NCI-H146 treated with DMSO at 0.1 percent for 48 hours (cell line): ENCODE data around the gene PLSCR4.
"Not testable (repeated sequence)": the region's sequence is repeated elsewhere in the genome, so short reads cannot be mapped to it uniquely, and the experiment has no call there.

Experiments used
- DNase-seq: peaks from one replicate; lab custom pipeline; 2025; ENCODE audit not compliant: unreplicated experiment; lab: John Stamatoyannopoulos, UW

Gene PLSCR4, protein sequence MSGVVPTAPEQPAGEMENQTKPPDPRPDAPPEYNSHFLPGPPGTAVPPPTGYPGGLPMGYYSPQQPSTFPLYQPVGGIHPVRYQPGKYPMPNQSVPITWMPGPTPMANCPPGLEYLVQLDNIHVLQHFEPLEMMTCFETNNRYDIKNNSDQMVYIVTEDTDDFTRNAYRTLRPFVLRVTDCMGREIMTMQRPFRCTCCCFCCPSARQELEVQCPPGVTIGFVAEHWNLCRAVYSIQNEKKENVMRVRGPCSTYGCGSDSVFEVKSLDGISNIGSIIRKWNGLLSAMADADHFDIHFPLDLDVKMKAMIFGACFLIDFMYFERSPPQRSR

GRCh38 chr3:146250449-146251382 is at the start of gene PLSCR4:
Gene PLSCR4 (minus strand): TSS chr3:146251105. CDS start chr3:146222071, 29,034 bp downstream.
- DNase-seq, result peak; percentile 43

GRCh38 chr3:146293401-146293800 is 42.5 kb upstream of the PLSCR4 start:
- DNase-seq, result not testable (repeated sequence)

- DNase-seq, result no peak
These were observed 33.0 kb upstream of the PLSCR4 start for GRCh38 chr3:146283781-146284445.

DNA sequence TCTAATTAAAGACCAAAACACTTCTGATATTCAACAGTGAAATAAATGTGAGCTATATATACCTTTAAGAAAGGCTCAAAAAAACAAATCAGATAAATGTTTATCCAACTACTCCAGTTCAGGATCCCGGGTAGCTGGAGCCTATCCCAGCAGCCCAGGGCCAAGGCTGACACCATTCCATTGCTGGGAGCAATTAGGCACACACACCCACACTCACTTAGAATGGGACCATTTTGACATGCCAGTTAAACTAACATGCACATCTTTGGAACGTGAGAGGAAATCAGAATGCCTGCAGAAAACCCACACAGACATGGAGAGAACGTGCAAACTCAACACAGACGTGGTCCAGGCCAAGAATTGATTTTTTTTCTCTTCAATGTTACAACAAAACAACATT is 30.0 kb upstream of the PLSCR4 start:
- DNase-seq, result no peak

DNA sequence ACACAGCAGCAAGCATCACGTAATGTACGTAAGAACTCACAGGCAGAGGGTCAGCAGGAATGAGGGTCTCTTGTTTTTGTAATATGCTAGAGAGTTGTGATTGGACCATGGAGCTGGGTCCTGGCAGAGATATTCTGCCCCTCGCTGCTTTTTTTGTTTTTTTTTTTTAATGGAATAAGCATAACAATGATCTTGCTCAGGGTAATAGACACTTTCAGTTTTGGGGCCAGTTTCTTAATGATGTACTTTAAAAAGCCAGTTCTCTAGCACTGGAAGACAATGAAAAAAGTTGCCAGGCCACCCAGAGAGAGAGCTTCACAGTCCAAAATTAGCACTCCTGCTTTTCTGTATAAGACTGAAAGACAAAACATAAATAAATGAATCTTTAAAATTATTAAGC is 29.0 kb upstream of the PLSCR4 start:
- no peak for DNase-seq

GRCh38 chr3:146279013-146279412 is 28.1 kb upstream of the PLSCR4 start:
- DNase-seq, result no peak

GRCh38 chr3:146277953-146278631 is 27.2 kb upstream of the PLSCR4 start:
- no peak for DNase-seq

GRCh38 chr3:146275476-146275875 is 24.6 kb upstream of the PLSCR4 start:
- no peak for DNase-seq

DNA sequence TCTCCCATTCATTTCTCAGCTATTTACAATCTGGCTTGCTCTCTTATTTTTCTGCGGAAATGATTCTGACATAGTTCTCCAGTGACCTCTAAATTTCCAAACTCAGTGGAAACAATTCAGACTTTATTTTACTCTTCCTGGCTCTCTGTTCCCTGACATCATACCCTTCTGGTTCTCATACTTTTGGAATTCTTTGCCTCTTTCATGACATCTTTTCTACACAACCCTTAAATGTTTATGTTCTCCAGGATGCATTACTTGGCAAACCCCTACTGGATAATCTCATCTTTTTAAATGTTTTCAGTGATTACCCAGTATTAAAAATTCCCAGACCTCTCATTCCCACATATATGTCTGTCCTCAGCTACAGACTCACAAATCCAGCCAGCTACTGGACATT is 23.9 kb upstream of the PLSCR4 start:
- DNase-seq, result no peak

GRCh38 chr3:146273721-146274407 is 23.0 kb upstream of the PLSCR4 start:
- DNase-seq, result no peak

DNA sequence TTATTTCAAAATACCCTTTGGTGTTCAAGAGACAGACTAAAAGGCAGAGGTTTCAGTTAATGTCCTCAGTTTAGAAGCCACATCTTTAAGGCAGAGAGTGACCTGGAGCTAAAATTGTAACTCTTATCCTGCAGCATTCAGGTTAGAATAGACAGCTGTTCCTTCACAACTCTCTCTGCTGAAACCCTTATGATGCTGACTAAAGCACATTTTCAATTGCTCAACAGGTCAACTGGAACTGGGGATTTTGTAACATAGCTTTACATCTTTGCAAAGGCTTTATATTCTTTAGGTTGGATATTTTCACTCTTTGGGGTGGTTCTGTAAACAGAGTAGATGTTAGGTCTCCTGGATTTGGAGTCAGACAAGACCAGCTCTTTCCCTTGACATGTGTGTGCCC is 20.3 kb upstream of the PLSCR4 start:
- DNase-seq, result no peak

- DNase-seq, result no peak
These were observed 18.4 kb upstream of the PLSCR4 start for GRCh38 chr3:146269271-146269670.

DNA sequence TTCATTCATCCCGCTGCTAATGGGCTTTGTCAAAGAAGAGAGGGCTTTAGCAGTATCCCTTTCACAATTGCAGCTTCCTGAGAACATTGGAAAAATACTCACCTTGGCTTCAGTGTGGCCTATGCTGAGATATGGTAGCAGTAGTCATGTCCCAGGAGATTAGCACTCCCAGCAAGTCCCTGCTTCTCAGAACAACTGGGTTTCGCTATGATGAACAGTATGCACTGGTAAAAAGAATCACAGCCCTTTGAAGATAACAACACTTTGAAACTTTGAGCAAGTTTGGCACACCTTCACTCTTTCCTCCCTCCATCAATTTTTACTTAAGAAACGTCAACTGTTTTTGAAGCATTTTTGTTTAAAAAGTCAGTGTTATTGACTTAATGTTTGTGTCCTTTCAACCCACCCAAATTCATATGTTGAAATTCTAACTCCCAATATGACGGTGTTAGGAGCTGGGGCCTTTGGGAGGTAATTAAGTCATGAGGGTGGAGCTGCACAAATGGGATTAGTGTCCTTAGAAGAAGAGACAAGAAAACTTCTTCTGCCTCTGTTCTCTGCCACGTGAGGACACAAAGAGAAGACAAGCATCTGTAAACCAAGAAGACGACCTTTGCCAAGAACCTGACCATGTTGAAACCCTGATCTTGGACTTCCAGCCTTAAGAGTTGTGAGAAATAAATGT is 17.8 kb upstream of the PLSCR4 start:
- DNase-seq, result no peak

DNA sequence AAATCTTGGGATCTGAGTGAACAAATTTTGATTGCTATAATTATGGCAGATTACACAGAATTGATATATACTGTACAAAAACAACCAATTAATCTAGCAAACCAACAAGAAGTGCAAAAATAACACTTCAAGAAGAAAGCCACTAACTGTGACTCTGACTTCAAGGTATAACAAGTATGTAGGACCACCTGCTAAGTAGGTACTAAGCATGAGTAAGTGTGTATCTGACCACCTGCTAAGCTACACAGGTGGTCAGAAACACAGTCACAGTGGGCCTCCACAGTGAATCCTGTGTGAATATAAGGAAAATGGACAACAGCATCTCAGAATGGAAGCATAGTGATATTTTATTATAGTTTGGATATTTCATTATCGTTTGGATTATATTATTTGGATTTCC is 14.8 kb upstream of the PLSCR4 start:
- no peak for DNase-seq

DNA sequence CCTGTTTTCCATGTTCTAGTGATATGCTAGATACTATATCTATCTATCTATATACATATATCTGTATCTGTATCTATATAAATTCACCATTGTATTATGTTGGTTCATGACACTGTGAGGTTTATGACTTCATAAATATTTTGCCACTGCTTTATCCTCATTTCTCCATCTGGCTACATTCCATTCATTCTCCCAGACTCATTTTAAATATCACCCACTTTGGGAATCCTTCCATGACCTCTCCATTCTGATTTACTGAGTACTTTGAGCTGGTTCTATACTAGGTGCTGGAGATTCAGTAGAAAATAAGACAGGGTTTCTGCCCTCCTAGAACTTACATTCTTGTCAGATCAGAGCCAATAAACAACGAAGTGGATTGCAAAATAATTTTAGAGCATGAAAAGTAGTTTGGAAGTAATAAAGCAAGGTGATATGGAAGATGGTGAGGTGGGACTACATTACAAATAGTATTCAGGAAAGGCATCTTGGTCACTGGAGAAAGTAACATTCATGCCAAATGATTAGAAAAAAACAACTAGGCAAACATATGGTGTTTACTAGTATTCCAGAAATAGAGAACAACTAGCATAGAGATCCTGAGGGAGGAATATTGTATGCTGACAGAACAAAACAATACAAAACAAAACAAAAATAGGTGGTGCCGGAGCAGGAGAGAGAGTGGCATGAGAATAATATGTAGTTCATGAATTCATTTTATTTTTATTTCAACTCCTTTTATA is 11.6 kb upstream of the PLSCR4 start:
- DNase-seq, result no peak

DNA sequence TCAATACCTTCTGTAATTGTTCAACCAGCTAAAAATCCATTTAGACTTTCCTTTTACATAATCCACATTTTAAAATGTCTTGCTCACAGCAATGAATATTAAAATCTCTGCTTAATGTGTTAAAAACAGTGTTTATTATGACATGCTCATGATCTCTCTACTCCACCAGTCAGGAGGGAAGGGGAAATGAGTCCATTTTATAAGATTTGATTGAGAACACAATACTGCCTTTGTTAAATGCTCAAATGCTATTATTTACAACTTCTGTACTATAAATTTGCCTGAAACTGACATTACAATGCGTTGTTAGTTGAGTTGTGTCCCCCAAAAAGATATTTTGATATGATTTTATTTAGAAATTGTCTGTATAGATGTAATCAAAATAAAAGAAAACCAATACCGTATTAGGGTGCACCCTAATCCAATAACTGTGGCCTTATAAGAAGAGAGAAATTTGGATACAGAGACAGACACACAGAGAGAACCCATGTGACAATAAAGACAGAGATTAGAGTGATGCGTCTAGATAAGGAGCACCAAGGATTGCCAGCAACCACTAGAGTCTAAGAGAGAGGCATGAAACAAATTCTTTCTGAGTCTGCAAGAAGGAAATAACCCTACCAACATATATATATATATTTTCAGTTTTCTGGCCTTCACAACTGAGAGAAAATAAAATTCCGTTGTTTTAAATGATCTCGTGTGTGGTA is 9.1 kb upstream of the PLSCR4 start:
- no peak for DNase-seq

DNA sequence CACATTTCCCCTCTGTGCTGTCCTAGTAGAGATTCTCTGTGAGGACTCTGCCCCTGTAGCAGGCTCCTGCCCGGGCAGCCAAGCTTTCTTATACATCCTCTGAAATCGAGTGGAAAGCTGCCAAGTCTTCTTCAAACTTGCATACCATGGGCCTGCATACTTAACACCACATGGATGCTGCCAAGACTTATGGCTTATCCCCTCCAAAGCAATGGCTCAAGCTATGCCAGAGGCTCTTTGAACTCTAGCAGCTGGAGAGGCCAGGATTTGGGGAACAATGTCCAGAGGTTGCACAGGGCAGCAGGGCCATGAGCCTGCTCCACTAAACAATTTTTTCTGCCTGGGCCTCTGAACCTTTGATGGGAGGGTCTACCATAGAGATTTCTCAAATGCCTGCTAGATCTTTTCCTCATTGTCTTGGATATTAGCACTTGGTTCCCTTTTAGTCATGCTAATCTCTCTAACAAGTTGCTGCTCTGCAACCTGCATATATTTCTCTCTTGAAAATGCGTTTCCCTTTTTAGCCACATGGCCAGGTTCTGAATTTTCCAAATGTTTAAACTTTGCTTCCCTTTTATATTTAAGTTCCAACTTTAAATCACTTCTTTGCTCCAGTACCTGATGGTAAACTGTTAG is 6.1 kb upstream of the PLSCR4 start:
- DNase-seq, result no peak

DNA sequence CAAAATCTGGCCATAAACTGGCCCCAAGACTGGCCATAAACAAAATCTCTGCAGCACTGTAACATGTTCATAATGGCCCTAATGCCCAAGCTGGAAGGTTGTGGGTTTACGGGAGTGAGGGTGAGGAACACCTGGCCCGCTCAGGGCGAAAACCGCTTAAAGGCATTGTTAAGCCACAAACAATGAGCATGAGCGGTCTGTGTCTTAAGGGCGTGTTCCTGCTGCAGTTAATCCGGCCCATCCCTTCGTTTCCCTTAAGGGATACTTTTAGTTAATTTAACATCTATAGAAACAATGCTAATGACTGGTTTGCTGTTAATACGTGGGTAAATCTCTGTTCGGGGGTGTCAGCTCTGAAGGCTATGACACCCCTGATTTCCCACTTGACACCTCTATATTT is 1.5 kb upstream of the PLSCR4 start:
- not testable (repeated sequence) for DNase-seq
